Endodermal cell (in vitro differentiated cells): ENCODE measurements around the gene EML5. TPM values are rescaled to one million over a fixed set of nuclear protein-coding genes. Genes with fewer than 3 reads are reported as not detected.

ENCODE experiments used
- DNase-seq: peaks from one replicate; pipeline ENCODE4 v3.0.0-alpha.2; 2017
- H3K27ac ChIP-seq: 2 replicates; pipeline ENCODE4 v1.5.1; 2013; ENCODE audit warnings: mild to moderate bottlenecking, low read depth, low read length, moderate library complexity
- H3K27me3 ChIP-seq: 2 replicates; pipeline ENCODE4 v1.6.1; 2013; ENCODE audit warnings: mild to moderate bottlenecking, low read length, moderate library complexity; ENCODE audit not compliant: insufficient read depth, control insufficient read depth, poor library complexity, severe bottlenecking
- H3K36me3 ChIP-seq: 2 replicates; pipeline ENCODE4 v1.7.0; 2013; ENCODE audit warnings: mild to moderate bottlenecking, low read length, moderate library complexity; ENCODE audit not compliant: control insufficient read depth, insufficient read depth
- H3K4me1 ChIP-seq: one replicate; pipeline ENCODE4 v1.7.0; 2013; ENCODE audit warnings: low read length; ENCODE audit not compliant: control insufficient read depth, insufficient read depth
- H3K4me3 ChIP-seq: 2 replicates; pipeline ENCODE4 v1.5.1; 2013; ENCODE audit warnings: mild to moderate bottlenecking, low read length, moderate library complexity
- H3K9ac ChIP-seq: 2 replicates; pipeline ENCODE4 v1.6.1; 2013; ENCODE audit warnings: mild to moderate bottlenecking, low read length, moderate library complexity; ENCODE audit not compliant: poor library complexity, severe bottlenecking; ENCODE audit errors: extremely low read depth
- H3K9me3 ChIP-seq: 2 replicates; pipeline ENCODE4 v1.6.1; 2013; ENCODE audit warnings: mild to moderate bottlenecking, low read length, moderate library complexity; ENCODE audit not compliant: control insufficient read depth
- H3K27ac Mint-ChIP-seq: 2 replicates; pipeline ENCODE4 v1.8.0; 2020; ENCODE audit warnings: mixed read lengths
- H3K27me3 Mint-ChIP-seq: 2 replicates; pipeline ENCODE4 v1.8.0; 2021; ENCODE audit warnings: mild to moderate bottlenecking, mixed read lengths; ENCODE audit not compliant: insufficient read depth
- H3K36me3 Mint-ChIP-seq: 2 replicates; pipeline ENCODE4 v1.8.0; 2020; ENCODE audit warnings: low read depth, mixed read lengths
- H3K4me1 Mint-ChIP-seq: 2 replicates; pipeline ENCODE4 v1.8.0; 2020; ENCODE audit warnings: mixed read lengths
- H3K4me3 Mint-ChIP-seq: 2 replicates; pipeline ENCODE4 v1.8.0; 2020; ENCODE audit warnings: mild to moderate bottlenecking, moderate library complexity, mixed read lengths
- H3K9me3 Mint-ChIP-seq: 2 replicates; pipeline ENCODE4 v1.8.0; 2020; ENCODE audit warnings: mild to moderate bottlenecking, mixed read lengths
- total RNA-seq, 2 donors: library from RNA; stranded (reverse); fragmentation: NEBNext Ultra II Directional in 1 of 2; extraction: Animal tissue kit (Norgen Biotek cat#: 25700) in 1 of 2; gene quantifications; 2 replicates in 1 of 2; 3 replicates in 1 of 2; pipeline ENCODE4 v1.2.1, GENCODE V29; 2021
- TF ChIP-seq, protein P1 (sequence below): fragments of 200-600 bp; sonication (generic); conservative IDR thresholded peaks from 2 replicates; pipeline ENCODE4 v1.5.0; 2021; ENCODE audit warnings: antibody characterized with exemption, mild to moderate bottlenecking

The EML5 gene
- total RNA-seq, 2 donors from 2014 or later = 1.7 to 2.3 TPM

DNA sequence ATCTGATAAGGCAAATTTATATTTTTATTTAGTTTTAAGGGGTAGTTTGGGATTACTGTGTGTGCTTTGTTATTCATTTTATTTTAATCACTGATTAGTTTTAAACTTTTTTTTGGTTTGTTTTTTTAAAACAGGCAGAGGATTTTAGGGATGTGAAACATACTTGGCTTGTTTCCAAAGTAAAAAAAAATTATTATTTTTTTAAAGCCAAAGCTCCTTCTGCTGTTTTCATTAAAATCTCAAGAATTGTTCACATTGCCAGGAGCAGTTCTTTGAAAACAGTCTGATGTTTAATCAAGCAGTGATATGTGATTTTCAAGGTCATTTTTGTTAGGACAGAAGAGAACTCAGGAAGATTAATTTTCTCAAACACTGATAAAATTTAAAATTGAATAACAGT is 42.9 kb upstream of the EML5 start:
- H3K27ac ChIP-seq = no peak overlapping the region
- no peak for DNase-seq
- no peak overlapping the region for H3K4me3 ChIP-seq
- peaks cover 5% of the 10 kb centered on the region for H3K9me3 Mint-ChIP-seq
- no peaks in the 10 kb centered on the region for H3K27me3 ChIP-seq
- H3K4me3 Mint-ChIP-seq = no peak overlapping the region
- TF ChIP-seq, protein P1, sequence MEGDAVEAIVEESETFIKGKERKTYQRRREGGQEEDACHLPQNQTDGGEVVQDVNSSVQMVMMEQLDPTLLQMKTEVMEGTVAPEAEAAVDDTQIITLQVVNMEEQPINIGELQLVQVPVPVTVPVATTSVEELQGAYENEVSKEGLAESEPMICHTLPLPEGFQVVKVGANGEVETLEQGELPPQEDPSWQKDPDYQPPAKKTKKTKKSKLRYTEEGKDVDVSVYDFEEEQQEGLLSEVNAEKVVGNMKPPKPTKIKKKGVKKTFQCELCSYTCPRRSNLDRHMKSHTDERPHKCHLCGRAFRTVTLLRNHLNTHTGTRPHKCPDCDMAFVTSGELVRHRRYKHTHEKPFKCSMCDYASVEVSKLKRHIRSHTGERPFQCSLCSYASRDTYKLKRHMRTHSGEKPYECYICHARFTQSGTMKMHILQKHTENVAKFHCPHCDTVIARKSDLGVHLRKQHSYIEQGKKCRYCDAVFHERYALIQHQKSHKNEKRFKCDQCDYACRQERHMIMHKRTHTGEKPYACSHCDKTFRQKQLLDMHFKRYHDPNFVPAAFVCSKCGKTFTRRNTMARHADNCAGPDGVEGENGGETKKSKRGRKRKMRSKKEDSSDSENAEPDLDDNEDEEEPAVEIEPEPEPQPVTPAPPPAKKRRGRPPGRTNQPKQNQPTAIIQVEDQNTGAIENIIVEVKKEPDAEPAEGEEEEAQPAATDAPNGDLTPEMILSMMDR = no peak
- H3K4me1 ChIP-seq = peaks cover 3% of the 10 kb centered on the region
- no peaks in the 10 kb centered on the region for H3K27me3 Mint-ChIP-seq
- peaks cover 16% of the 10 kb centered on the region for H3K4me1 Mint-ChIP-seq
- H3K36me3 ChIP-seq = peaks cover 17% of the 10 kb centered on the region
- no peak overlapping the region for H3K27ac Mint-ChIP-seq
- H3K9ac ChIP-seq = no peak overlapping the region
- peaks cover 10% of the 10 kb centered on the region for H3K9me3 ChIP-seq
- peaks cover 12% of the 10 kb centered on the region for H3K36me3 Mint-ChIP-seq

DNA sequence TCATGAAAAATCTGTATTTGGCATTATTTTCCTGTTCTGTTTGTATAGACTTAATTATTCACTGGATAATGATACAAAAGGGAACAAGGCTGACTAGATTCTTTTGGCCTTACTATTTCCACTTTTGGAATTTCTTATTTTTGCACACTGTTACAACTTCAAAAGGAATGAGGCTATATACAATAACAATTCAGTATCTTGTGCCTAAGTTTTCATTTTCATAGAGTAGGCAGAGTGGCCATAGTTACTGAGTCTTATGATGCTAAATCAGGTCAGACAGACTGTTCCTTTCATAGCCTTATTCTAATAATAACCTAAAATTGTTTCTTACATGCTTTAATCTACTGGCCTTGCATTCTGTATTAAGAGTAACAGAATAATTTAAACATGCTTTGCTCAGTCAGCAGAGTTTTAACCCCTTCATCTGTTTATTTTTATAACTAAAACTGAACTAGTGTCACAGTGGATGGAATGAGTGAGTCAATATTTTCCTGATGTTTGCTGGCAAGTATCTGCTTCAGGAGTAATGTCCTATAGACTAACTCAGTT is 42.2 kb upstream of the EML5 start:
- H3K4me1 Mint-ChIP-seq = peaks cover 18% of the 10 kb centered on the region
- H3K27me3 Mint-ChIP-seq = no peaks in the 10 kb centered on the region
- Histone ChIP-seq H3K4me3 (no peak overlapping the region), H3K27me3 (no peaks in the 10 kb centered on the region), H3K27ac (no peak overlapping the region), H3K9me3 (peaks cover 12% of the 10 kb centered on the region), H3K4me1 (peaks cover 3% of the 10 kb centered on the region), H3K9ac (no peak overlapping the region), H3K36me3 (peaks cover 18% of the 10 kb centered on the region)
- H3K9me3 Mint-ChIP-seq = peaks cover 7% of the 10 kb centered on the region
- H3K36me3 Mint-ChIP-seq = peaks cover 15% of the 10 kb centered on the region
- H3K27ac Mint-ChIP-seq = no peak overlapping the region
- no peak for DNase-seq
- TF ChIP-seq, protein P1 = no peak
- H3K4me3 Mint-ChIP-seq = no peak overlapping the region

DNA sequence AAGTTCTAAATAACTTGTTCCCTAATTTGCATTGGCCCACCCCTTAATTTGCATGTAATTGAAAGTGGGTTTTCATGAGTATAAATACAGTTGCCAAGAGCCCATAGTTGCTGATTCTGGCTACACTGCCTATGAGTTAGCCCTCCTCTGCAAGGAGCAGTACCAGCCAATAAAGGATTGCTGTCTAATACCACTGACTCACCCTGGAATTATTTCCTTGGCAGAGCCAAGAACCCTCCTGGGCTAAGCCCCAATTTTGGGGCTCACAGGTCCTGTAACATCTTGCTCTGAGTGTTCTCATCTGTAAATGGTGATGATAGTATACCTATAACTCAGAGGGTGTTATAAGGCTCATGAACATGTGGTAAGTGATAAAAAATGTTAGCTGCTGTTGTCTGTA is 38.5 kb upstream of the EML5 start:
- Histone ChIP-seq H3K9ac (no peak overlapping the region), H3K4me1 (peaks cover 8% of the 10 kb centered on the region), H3K36me3 (peaks cover 14% of the 10 kb centered on the region), H3K4me3 (peak overlapping the region; percentile 57), H3K27ac (no peak overlapping the region), H3K9me3 (peaks cover 12% of the 10 kb centered on the region), H3K27me3 (no peaks in the 10 kb centered on the region)
- Mint-ChIP-seq H3K27ac (no peak overlapping the region), H3K27me3 (no peaks in the 10 kb centered on the region), H3K4me1 (peaks cover 37% of the 10 kb centered on the region), H3K4me3 (no peak overlapping the region), H3K36me3 (peaks cover 13% of the 10 kb centered on the region), H3K9me3 (peaks cover 7% of the 10 kb centered on the region)
- TF ChIP-seq, protein P1 = no peak
- no peak for DNase-seq
